Activated naive CD4-positive, alpha-beta T cell treated with anti-CD3 and anti-CD28 coated beads for 36 hours (primary cell): ENCODE measurements around the gene RECQL5. TPM values are rescaled to one million over a fixed set of nuclear protein-coding genes. Genes with fewer than 3 reads are reported as not detected.
A peak's percentile ranks its signal among the peaks of the same experiment; 100 is the strongest.
"Not testable (repeated sequence)": the region's sequence is repeated elsewhere in the genome, so short reads cannot be mapped to it uniquely, and the experiment has no call there.

Source experiments
- CTCF ChIA-PET: fragments of 350-600 bp; sonication (Branson Sonifier 250); formaldehyde crosslinking; loops from one replicate; lab custom pipeline; 2021; ENCODE audit warnings: antibody characterized with exemption; lab: Charles Lee
- DNase-seq: peaks from one replicate; pipeline ENCODE4 v3.0.0-alpha.2; 2020
- H3K27ac Mint-ChIP-seq: one replicate; pipeline ENCODE4 v1.8.0; 2021; ENCODE audit warnings: mild to moderate bottlenecking, mixed read lengths
- H3K27me3 Mint-ChIP-seq: one replicate; pipeline ENCODE4 v1.8.0; 2021; ENCODE audit warnings: low read depth, mixed read lengths
- H3K36me3 Mint-ChIP-seq: one replicate; pipeline ENCODE4 v1.8.0; 2021; ENCODE audit warnings: low read depth, mixed read lengths
- H3K4me1 Mint-ChIP-seq: one replicate; pipeline ENCODE4 v1.8.0; 2021; ENCODE audit warnings: low read depth, mixed read lengths
- H3K4me3 Mint-ChIP-seq: one replicate; pipeline ENCODE4 v1.8.0; 2021; ENCODE audit warnings: mild to moderate bottlenecking, moderate library complexity, mixed read lengths
- H3K9me3 Mint-ChIP-seq: one replicate; pipeline ENCODE4 v1.8.0; 2021; ENCODE audit warnings: mixed read lengths
- intact Hi-C: fragments of 100-400 bp; cut with micrococcal nuclease; formaldehyde crosslinking; loops from one replicate; pipeline ENCODE4 v1.15.1; 2023
- total RNA-seq, 2 experiments: library from RNA; stranded (reverse); gene quantifications; one replicate each; pipeline ENCODE4 v1.2.3, GENCODE V29; 2021

The RECQL5 gene
- total RNA-seq, 2 experiments from 2014 or later: 36.2 to 44.0 TPM

DNA sequence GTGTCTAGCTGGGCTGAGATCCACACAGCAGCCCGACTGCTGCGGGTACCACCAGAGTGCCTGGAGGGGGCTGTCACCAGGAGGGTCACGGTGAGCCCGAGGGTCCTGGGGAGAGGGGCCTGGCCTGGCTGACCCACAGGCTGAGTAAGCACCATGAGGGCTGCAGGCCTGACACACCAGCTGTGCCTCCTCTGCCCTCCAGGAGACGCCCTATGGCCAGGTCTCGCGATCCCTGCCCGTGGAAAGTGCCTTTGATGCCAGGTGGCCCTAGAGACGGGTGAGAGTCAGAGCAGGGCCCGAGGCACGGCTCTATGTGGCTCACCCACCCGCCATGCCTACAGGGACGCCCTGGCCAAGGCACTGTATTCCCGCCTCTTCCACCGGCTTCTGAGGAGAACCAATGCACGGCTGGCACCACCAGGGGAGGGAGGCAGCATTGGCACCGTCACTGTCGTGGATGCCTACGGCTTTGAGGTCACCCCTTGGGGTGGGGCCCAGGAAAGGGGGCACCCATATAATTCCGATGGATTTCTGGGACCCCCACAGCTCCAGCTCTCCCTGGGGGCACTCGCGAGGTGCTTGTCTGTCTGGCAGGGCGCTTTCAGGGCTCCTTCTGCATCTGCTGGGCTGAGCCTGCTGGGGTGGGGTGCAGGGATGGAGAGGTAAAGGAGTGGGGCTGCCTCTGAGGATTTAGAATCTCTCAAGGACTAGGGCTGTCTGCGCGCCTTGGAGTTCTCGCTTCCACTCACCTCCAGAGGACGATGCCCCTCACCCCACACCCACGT, 72.3 kb downstream of the RECQL5 start:
- Mint-ChIP-seq H3K9me3 (no peaks in the 10 kb centered on the region), H3K27ac (no peak overlapping the region)
- intact Hi-C loops: no loop called here

DNA sequence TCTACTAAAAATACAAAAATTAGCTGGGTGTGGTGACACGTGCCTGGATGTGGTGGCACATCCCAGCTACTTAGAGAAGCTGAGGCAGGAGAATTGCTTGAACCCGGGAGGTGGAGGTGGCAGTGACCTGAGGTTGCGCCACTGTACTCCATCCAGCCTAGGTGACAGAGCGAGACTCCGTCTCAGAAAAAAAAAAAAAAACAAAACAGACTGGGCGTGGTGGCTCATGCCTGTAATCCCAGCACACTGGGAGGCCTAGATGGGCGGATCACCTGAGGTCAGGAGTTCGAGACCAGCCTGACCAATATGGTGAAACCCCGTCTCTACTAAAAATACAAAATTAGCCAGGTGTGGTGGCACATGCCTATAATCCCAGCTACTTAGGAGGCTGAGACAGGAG, 73.5 kb downstream of the RECQL5 start:
- intact Hi-C loops, H3K27me3 Mint-ChIP-seq, H3K36me3 Mint-ChIP-seq, DNase-seq, H3K9me3 Mint-ChIP-seq, H3K27ac Mint-ChIP-seq, H3K4me3 Mint-ChIP-seq, H3K4me1 Mint-ChIP-seq: not testable (repeated sequence)
- CTCF ChIA-PET: interaction anchor here (1.0 kb wide), 1 partner anchor 8 kb away, joined by 6 read pairs; no protein-coding TSS in a partner anchor

More for the DNA sequence above, 72.3 kb downstream of the RECQL5 start:
- no peaks in the 10 kb centered on the region for H3K27me3 Mint-ChIP-seq
- H3K4me3 Mint-ChIP-seq: no peak overlapping the region
- CTCF ChIA-PET: no interaction called here
- H3K4me1 Mint-ChIP-seq: no peaks in the 10 kb centered on the region
- H3K36me3 Mint-ChIP-seq: no peaks in the 10 kb centered on the region
- DNase-seq: no peak

DNA sequence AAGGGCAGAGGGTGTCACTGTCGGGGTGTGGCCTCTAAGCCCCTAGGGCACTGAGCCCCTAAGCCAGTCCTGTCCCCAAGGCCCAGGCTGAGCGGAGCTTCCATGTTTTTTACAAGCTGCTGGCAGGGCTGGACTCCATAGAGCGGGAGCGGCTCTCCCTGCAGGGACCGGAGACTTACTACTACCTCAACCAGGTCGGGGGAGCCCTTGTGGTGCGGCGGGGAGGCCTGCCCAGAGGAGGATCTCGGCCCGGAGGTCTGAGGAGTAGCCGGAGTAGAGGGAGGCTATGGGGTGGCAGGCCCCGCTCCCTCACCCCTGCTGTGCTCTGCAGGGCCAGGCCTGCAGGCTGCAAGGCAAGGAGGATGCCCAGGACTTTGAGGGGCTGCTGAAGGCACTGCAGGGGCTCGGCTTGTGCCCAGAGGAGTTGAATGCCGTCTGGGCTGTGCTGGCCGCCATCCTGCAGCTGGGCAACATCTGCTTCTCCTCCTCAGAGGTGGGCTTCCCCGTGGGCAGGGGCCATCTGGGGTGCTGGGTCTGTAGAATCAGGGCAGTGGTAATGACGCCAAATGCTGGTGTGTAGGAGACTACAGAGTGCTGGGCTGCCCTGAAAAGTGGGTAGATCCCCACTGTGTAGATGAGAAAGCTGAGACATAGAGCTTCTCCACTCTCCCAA, 74.5 kb downstream of the RECQL5 start:
- Mint-ChIP-seq H3K27ac (no peak overlapping the region), H3K9me3 (no peaks in the 10 kb centered on the region), H3K36me3 (no peaks in the 10 kb centered on the region), H3K4me1 (peaks cover under 1% of the 10 kb centered on the region), H3K4me3 (no peak overlapping the region), H3K27me3 (no peaks in the 10 kb centered on the region)
- CTCF ChIA-PET: interaction anchor here (1.0 kb wide), 1 partner anchor 9 kb away, joined by 6 read pairs; no protein-coding TSS in a partner anchor
- no peak for DNase-seq
- intact Hi-C loops: no loop called here

DNA sequence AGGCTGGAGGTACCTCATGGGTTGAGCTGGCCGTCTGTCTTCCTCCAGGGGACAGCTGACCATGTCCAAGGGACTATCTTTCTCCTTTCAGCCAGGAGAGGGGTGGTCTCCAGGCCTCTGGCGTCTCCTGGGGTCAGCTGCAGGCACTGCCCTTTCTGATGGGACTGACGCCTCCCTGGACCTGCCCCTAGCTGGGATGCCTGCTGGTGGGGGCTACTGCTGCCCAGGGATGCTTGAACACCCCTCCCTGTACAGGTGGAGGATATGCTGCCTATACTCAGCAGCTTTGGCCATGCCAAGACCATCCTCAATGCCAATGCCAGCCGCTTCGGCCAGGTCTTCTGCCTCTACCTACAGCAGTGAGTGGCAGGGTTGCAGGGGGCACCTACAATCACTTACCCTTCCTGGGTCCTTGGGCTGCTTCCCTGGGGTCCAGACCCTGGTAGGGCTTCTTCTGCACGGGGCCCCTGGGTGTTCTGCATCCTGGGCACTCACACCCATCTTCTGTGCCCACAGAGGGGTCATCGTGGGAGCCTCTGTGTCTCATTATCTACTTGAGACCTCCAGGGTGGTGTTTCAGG, 75.1 kb downstream of the RECQL5 start:
- CTCF ChIA-PET: no interaction called here
- Mint-ChIP-seq H3K4me3 (no peak overlapping the region), H3K27ac (no peak overlapping the region), H3K36me3 (no peaks in the 10 kb centered on the region), H3K9me3 (no peaks in the 10 kb centered on the region), H3K4me1 (peaks cover 2% of the 10 kb centered on the region), H3K27me3 (no peaks in the 10 kb centered on the region)
- no peak for DNase-seq
- intact Hi-C loops: no loop called here

- Mint-ChIP-seq H3K27ac (no peak overlapping the region), H3K9me3 (no peaks in the 10 kb centered on the region), H3K4me3 (peak overlapping the region; percentile 1), H3K4me1 (peaks cover 2% of the 10 kb centered on the region), H3K36me3 (no peaks in the 10 kb centered on the region), H3K27me3 (peaks cover 2% of the 10 kb centered on the region)
- CTCF ChIA-PET: interaction anchor here (0.6 to 1.9 kb wide), 3 partner anchors 10 to 270 kb away, joined by 3 to 8 read pairs (median 6); no protein-coding TSS in a partner anchor
- intact Hi-C loops: no loop called here
- no peak for DNase-seq
Observed at GRCh38 chr17:75590849-75591721, 75.9 kb downstream of the RECQL5 start.

GRCh38 chr17:75590314-75590761, 76.6 kb downstream of the RECQL5 start:
- H3K4me3 Mint-ChIP-seq: peak overlapping the region; percentile 27

GRCh38 chr17:75589919-75590303, 77.0 kb downstream of the RECQL5 start:
- no peak for DNase-seq
- no peaks in the 10 kb centered on the region for H3K9me3 Mint-ChIP-seq
- peak overlapping the region; percentile 27 for H3K4me3 Mint-ChIP-seq
- intact Hi-C loops: loop anchor here (2.0 to 10.0 kb wide), 7 partner anchors 65 to 318 kb away; partner anchors contain the start of genes LLGL2, MIF4GD, SLC25A19 and TMEM94
- no peak overlapping the region for H3K27ac Mint-ChIP-seq
- no peaks in the 10 kb centered on the region for H3K36me3 Mint-ChIP-seq
- peaks cover 2% of the 10 kb centered on the region for H3K27me3 Mint-ChIP-seq
- H3K4me1 Mint-ChIP-seq: peaks cover 2% of the 10 kb centered on the region
- CTCF ChIA-PET: interaction anchor here (1.0 to 1.9 kb wide), 3 partner anchors 9 to 160 kb away, joined by 5 to 8 read pairs (median 6); no protein-coding TSS in a partner anchor

More at GRCh38 chr17:75590314-75590761, 76.6 kb downstream of the RECQL5 start:
- no peak overlapping the region for H3K27ac Mint-ChIP-seq
- intact Hi-C loops: no loop called here
- H3K4me1 Mint-ChIP-seq: peaks cover 2% of the 10 kb centered on the region
- H3K9me3 Mint-ChIP-seq: no peaks in the 10 kb centered on the region
- peaks cover 2% of the 10 kb centered on the region for H3K27me3 Mint-ChIP-seq
- DNase-seq: no peak
- H3K36me3 Mint-ChIP-seq: no peaks in the 10 kb centered on the region
- CTCF ChIA-PET: interaction anchor here (0.6 to 1.9 kb wide), 4 partner anchors 9 to 271 kb away, joined by 3 to 8 read pairs (median 6); no protein-coding TSS in a partner anchor

DNA sequence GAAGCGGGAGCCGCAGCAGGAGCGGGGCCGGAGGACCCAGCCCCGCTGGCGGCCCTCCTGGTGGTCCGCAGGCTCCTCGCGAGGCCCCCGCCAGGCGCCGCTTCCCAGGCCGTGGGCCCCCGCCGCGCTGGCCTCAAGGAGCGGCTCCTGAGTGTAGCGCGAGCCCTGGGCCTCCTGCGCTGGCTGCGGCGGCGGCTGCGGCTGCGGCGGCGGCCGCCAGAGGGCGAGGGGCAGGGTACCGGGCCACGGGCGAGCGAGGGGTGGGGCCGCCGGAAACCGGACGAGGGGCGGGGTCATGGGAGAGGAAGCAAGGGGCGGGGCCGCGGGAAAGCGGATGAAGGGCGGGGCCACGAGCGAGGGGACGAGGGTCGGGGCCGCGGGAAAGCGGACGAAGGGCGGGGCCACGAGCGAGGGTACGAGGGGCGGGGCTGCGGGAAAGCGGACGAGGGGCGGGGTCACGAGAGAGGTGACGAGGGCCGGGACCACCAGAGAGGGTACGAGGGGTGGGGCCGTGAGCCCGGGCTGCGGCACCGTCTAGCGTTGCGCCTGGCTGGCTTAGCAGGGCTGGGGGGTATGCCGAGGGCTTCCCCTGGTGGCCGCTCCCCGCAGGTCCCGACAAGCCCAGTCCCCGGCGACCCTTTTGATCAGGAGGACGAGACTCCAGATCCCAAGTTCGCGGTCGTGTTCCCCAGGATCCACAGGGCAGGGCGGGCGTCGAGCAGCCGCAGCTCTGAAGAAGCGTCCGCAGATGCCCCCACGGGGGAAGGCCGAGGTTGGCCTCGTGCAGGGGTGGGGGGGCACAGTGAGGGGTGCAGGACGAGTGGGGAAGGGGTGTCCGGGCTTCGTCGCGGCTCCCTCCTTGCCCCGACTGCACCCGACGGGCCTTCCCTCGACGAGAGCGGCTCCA, 77.7 kb downstream of the RECQL5 start:
- CTCF ChIA-PET: interaction anchor here (0.6 to 1.9 kb wide), 7 partner anchors 8 to 164 kb away, joined by 3 to 8 read pairs (median 5); no protein-coding TSS in a partner anchor
- Mint-ChIP-seq H3K36me3 (no peaks in the 10 kb centered on the region), H3K9me3 (no peaks in the 10 kb centered on the region), H3K27me3 (peaks cover 2% of the 10 kb centered on the region), H3K27ac (no peak overlapping the region), H3K4me3 (peak overlapping the region; percentile 76), H3K4me1 (peaks cover 2% of the 10 kb centered on the region)
- DNase-seq: peak; percentile 98
- intact Hi-C loops: loop anchor here (2.0 to 10.0 kb wide), 7 partner anchors 64 to 317 kb away; partner anchors contain the start of genes LLGL2, MIF4GD, SLC25A19 and TMEM94

- intact Hi-C loops: loop anchor here (2.0 to 10.0 kb wide), 7 partner anchors 64 to 316 kb away; partner anchors contain the start of genes LLGL2, MIF4GD, SLC25A19 and TMEM94
- Mint-ChIP-seq H3K27ac (no peak overlapping the region), H3K9me3 (no peaks in the 10 kb centered on the region), H3K4me1 (peaks cover 2% of the 10 kb centered on the region), H3K36me3 (no peaks in the 10 kb centered on the region), H3K4me3 (peak overlapping the region; percentile 62), H3K27me3 (peaks cover 2% of the 10 kb centered on the region)
- CTCF ChIA-PET: interaction anchor here (0.6 to 1.4 kb wide), 7 partner anchors 8 to 165 kb away, joined by 3 to 5 read pairs (median 3); no protein-coding TSS in a partner anchor
- DNase-seq: peak; percentile 20
Observed at GRCh38 chr17:75588596-75589011, 78.3 kb downstream of the RECQL5 start.
